ENCODE results near the gene LILRA1. TPM values are rescaled to one million over a fixed set of nuclear protein-coding genes. Genes with fewer than 3 reads are reported as not detected.
"Not testable (repeated sequence)": the region's sequence is repeated elsewhere in the genome, so short reads cannot be mapped to it uniquely, and the experiment has no call there.

The LILRA1 gene
- total RNA-seq, 6 experiments from 2014 or later: 0.62 to 2.7 (median 1.0) TPM

DNA sequence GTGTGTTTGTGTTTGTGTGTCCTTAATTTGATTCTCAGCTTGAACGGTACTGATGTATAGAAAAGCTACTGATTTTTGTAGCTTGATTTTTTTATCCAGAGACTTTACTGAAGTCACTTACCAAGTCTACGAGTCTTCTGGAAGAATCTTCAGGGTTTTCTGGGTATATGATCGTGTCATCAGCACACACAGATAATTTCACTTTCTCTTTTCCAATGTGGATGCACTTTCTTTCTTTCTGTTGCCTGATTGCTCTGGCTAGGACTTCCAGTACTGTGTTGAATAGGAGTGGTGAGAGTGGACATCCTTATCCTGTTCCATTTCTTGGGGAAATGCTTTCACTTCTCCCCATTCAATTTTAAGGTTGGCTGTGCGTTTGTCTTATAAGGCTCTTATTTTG lies 29.0 kb downstream of the LILRA1 start:
- ATAC-seq: peak in 1 of 4 donors; percentile 24

DNA sequence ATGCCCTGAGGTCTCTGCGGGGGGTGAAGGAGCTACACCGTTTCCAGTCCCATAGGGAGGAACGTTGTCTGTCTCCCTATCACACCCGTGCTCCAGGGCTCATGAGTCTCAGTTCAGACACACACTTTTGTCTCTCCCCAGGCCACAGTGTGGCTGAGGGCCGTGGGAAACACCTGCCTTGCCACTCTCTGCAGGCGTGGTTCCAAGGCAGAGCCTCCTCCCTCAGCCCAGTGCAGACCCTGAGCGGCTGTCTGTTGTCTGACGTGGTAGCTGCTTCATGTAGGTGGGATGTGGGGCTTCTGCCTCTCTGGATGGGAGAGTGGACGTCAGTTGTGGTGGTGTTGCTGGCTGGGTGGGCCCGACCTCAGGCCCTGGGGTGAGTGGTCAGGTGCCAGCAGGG lies 30.8 kb downstream of the LILRA1 start:
- ATAC-seq: peak in 1 of 4 donors; percentile 44
- H3K4me3 ChIP-seq; DNase-seq; H3K27me3 ChIP-seq; intact Hi-C loops (cut with DNase I); H3K9me3 ChIP-seq; H3K27ac ChIP-seq; H3K4me1 ChIP-seq; H3K36me3 ChIP-seq: not testable (repeated sequence)
- no CpG with 5 or more reads among the region's 10 CpGs for WGBS (ENCODE audit: insufficient coverage, low coverage, low lambda C conversion rate, missing lambda C conversion rate)

More for the DNA sequence above, 29.0 kb downstream of the LILRA1 start:
- Histone ChIP-seq H3K9me3 (no peaks in the 10 kb centered on the region), H3K4me1 (no peaks in the 10 kb centered on the region), H3K27ac (no peak overlapping the region), H3K36me3 (no peaks in the 10 kb centered on the region), H3K4me3 (no peak overlapping the region), H3K27me3 (no peaks in the 10 kb centered on the region)
- no peak for DNase-seq
- 34% methylated on average over 4 of the region's 4 CpGs for WGBS (ENCODE audit: insufficient coverage, low coverage, low lambda C conversion rate, missing lambda C conversion rate)
- intact Hi-C loops (cut with DNase I): no loop called here
- TF ChIP-seq, protein P1, sequence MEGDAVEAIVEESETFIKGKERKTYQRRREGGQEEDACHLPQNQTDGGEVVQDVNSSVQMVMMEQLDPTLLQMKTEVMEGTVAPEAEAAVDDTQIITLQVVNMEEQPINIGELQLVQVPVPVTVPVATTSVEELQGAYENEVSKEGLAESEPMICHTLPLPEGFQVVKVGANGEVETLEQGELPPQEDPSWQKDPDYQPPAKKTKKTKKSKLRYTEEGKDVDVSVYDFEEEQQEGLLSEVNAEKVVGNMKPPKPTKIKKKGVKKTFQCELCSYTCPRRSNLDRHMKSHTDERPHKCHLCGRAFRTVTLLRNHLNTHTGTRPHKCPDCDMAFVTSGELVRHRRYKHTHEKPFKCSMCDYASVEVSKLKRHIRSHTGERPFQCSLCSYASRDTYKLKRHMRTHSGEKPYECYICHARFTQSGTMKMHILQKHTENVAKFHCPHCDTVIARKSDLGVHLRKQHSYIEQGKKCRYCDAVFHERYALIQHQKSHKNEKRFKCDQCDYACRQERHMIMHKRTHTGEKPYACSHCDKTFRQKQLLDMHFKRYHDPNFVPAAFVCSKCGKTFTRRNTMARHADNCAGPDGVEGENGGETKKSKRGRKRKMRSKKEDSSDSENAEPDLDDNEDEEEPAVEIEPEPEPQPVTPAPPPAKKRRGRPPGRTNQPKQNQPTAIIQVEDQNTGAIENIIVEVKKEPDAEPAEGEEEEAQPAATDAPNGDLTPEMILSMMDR (IDR thresholded peaks at IDR 0.05): no peak

DNA sequence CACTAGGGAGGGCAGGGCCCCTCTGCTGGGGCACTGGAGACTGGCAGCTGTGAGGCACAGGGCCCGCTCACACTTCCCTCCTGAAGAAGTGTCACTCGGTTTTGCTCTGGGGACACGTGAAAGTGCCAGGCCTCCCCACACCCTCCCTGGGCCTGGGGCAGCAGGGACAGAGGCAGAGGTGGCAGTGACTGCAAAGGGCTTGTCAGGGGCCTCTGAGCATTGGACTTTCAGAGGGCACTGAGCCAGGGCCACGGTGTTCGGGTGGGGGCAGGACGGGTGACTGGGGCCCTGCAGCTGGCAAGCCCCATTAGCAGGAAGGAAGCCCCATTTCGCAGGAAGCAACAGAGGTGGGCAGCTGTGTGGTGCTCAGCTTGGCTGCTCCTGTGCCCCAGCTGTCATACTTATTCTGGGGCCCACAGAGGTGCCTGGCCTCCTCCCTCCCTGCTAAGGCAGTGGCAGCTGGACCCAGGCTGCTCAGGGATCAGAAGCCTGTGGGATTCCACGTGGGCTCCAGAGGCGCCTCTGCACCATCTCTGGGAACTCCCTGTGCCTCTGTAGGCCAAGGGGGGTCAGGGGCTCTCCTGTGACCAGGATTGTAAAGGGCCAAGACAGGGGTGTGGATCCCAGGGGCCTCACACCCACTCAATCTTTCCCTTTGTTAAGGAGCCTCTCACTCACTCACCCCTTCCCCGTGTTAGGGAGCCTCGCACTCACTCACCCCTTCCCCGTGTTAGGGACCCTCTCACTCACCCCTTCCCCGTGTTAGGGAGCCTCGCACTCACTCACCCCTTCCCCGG lies 31.7 kb downstream of the LILRA1 start:
- DNase-seq; H3K27ac ChIP-seq; intact Hi-C loops (cut with DNase I); H3K36me3 ChIP-seq; H3K4me3 ChIP-seq; H3K27me3 ChIP-seq; H3K9me3 ChIP-seq; H3K4me1 ChIP-seq: not testable (repeated sequence)
- peak in 2 of 4 donors; percentile 18 to 37 for ATAC-seq
- WGBS (ENCODE audit: insufficient coverage, low coverage, low lambda C conversion rate, missing lambda C conversion rate): 73% methylated on average over 6 of the region's 15 CpGs

DNA sequence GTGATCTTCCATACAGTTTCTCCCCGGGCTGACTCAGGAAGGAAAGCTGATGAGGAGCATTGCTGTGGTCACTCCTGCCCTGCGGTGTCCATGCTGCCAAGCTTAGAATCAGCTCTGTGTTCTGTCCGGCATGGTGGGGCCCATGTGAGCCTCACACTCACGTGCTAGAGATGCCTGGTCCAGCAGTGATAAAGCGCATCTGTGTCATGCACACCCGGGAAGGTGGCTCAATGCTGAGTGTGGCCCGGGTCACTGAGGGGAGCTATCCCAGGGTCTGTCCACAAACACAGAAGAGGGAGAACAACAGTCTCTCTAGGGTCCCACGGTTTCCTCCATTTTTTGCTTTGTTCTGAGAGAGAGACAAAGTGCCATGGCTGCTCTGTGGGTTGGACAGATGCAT lies 33.3 kb downstream of the LILRA1 start:
- WGBS (ENCODE audit: insufficient coverage, low coverage, low lambda C conversion rate, missing lambda C conversion rate): 20% methylated on average over 5 of the region's 8 CpGs
- H3K27me3 ChIP-seq: no peaks in the 10 kb centered on the region
- no peaks in the 10 kb centered on the region for H3K36me3 ChIP-seq

DNA sequence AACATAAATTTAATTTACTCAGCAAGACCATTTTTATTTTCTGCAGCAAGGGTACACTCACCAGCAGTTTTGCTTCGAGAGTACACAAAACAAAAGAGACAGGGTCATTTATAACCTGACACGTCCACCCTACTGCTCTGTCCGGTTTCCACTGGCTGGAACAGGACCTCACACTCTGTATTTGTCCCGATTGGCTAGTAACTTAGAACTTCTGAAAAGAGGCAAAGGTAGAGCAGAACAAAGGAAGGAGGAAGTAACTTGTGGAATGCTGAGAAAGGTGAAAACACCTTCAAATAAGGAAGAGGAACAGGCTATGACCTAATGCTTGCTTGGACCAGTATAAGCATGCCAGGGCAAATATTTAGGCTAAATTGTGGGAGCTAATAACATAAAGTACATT lies 34.5 kb downstream of the LILRA1 start:
- H3K36me3 ChIP-seq; H3K4me3 ChIP-seq; ATAC-seq; H3K27me3 ChIP-seq; H3K4me1 ChIP-seq; H3K27ac ChIP-seq; intact Hi-C loops (cut with DNase I); DNase-seq; H3K9me3 ChIP-seq: not testable (repeated sequence)
- 32% methylated on average over 4 of the region's 4 CpGs for WGBS (ENCODE audit: insufficient coverage, low coverage, low lambda C conversion rate, missing lambda C conversion rate)

More for the DNA sequence above, 33.3 kb downstream of the LILRA1 start:
- ATAC-seq: no peak
- Histone ChIP-seq H3K4me1 (no peaks in the 10 kb centered on the region), H3K4me3 (no peak overlapping the region), H3K27ac (no peak overlapping the region), H3K9me3 (no peaks in the 10 kb centered on the region)
- TF ChIP-seq POLR2A (IDR thresholded peaks at IDR 0.05): no peak
- TF ChIP-seq, protein P1 (IDR thresholded peaks at IDR 0.05): no peak
- DNase-seq: no peak
- intact Hi-C loops (cut with DNase I): no loop called here

DNA sequence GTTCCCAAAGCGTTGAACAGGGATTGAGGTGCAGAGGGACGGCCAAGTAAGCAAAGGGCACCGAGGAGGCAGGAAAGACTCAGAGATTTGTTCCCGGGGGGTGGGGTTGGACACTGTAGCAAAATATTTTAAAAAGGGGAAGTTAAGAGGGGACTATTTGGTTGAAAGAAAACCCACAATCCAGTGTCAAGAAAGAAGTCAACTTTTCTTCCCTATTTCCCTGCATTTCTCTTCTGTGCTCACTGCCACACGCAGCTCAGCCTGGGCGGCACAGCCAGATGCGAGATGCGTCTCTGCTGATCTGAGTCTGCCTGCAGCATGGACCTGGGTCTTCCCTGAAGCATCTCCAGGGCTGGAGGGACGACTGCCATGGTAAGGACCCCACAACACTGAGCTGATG lies 36.8 kb downstream of the LILRA1 start, which contains the start of gene LILRB1:
TSS of gene LILRB1 (plus strand) at position 223 of the 400 bp plus-strand sequence. CDS start 590 bp downstream, outside the sequence.
- 48% methylated on average over 9 of the region's 9 CpGs for WGBS (ENCODE audit: insufficient coverage, low coverage, low lambda C conversion rate, missing lambda C conversion rate)

More for the DNA sequence above, 36.8 kb downstream of the LILRA1 start, which contains the start of gene LILRB1:
- H3K36me3 ChIP-seq; H3K27ac ChIP-seq; intact Hi-C loops (cut with DNase I); H3K4me1 ChIP-seq; DNase-seq; H3K9me3 ChIP-seq; H3K27me3 ChIP-seq: not testable (repeated sequence)
- H3K4me3 ChIP-seq: peak within 1 kb of the TSS in 1 of 3 donors; percentile 18
- peak in 3 of 4 donors; percentile 26 to 60 (median 37) for ATAC-seq
